Tibial artery (tissue), 4 donors: ENCODE measurements around the gene VPS13C.

Experiments used
- DNase-seq, 2 donors: peaks; one replicate each; pipeline ENCODE4 v3.0.0-alpha.2; 2019
- H3K27ac ChIP-seq, 2 donors: fragments of 200-600 bp; sonication (generic) in 1 of 2; 1 replicate in 1 of 2; 2 replicates in 1 of 2; pipeline ENCODE4 v1.5.1; 2018 to 2019; ENCODE audit warnings: mild to moderate bottlenecking in 1 of 2
- H3K27me3 ChIP-seq, 2 donors: fragments of 200-600 bp; sonication (generic) in 1 of 2; one replicate each; pipeline versions ENCODE4 v1.5.1 to v1.6.0; 2016 to 2019
- H3K36me3 ChIP-seq, 3 donors: fragments of 200-600 bp; sonication (generic) in 2 of 3; one replicate each; pipeline ENCODE4 v1.5.1; 2016 to 2019; ENCODE audit warnings: mild to moderate bottlenecking in 2 of 3
- H3K4me1 ChIP-seq, 4 donors: fragments of 200-600 bp; sonication (generic) in 2 of 4; 1 replicate in 3 of 4; 2 replicates in 1 of 4; pipeline ENCODE4 v1.5.1; 2016 to 2019
- H3K4me3 ChIP-seq, 2 donors: fragments of 200-600 bp; sonication (generic) in 1 of 2; 1 replicate in 1 of 2; 2 replicates in 1 of 2; pipeline ENCODE4 v1.5.1; 2018 to 2019; ENCODE audit warnings: mild to moderate bottlenecking in 2 of 2
- H3K9me3 ChIP-seq, 3 donors: fragments of 200-600 bp; sonication (generic) in 1 of 3; one replicate each; pipeline ENCODE4 v1.5.1; 2016 to 2019
- CTCF ChIP-seq, 2 experiments: fragments of 200-600 bp in 1 of 2; fragments of 450-650 bp in 1 of 2; IDR thresholded peaks; one replicate each; pipeline ENCODE4 v1.5.1; 2017 to 2019; ENCODE audit warnings: antibody characterized with exemption in 2 of 2, mild to moderate bottlenecking in 1 of 2, moderate library complexity in 1 of 2
- intact Hi-C: fragments of 100-400 bp; cut with DNase I; formaldehyde crosslinking; loops from one replicate; pipeline ENCODE4 v1.15.0; 2023; ENCODE audit warnings: low total_unique reads

VPS13C gene

GRCh38 chr15:61943992-61944391 lies 116.3 kb downstream of the VPS13C start:
- TF ChIP-seq CTCF (IDR thresholded peaks at IDR 0.05), result no peak
- Histone ChIP-seq H3K4me3 (no peak overlapping the region), H3K27me3 (no peaks in the 10 kb centered on the region), H3K27ac (no peak overlapping the region), H3K36me3 (peaks cover 53 to 58% (median 58%) of the 10 kb centered on the region in 3 donors), H3K4me1 (no peaks in the 10 kb centered on the region), H3K9me3 (no peaks in the 10 kb centered on the region)
- DNase-seq, result no peak
- intact Hi-C loops, result no loop called here

GRCh38 chr15:61938249-61938648 lies 122.0 kb downstream of the VPS13C start:
- Histone ChIP-seq H3K36me3 (peaks cover 23 to 30% (median 27%) of the 10 kb centered on the region in 3 donors), H3K9me3 (no peaks in the 10 kb centered on the region), H3K27me3 (no peaks in the 10 kb centered on the region), H3K27ac (no peak overlapping the region), H3K4me1 (no peaks in the 10 kb centered on the region), H3K4me3 (no peak overlapping the region)
- no peak for DNase-seq
- no peak for TF ChIP-seq CTCF (IDR thresholded peaks at IDR 0.05)
- intact Hi-C loops, result no loop called here

- H3K4me3 ChIP-seq, result no peak overlapping the region
- no peak for DNase-seq
- no peaks in the 10 kb centered on the region for H3K4me1 ChIP-seq
- no peak overlapping the region for H3K27ac ChIP-seq
- H3K36me3 ChIP-seq, result peaks cover 21 to 32% (median 32%) of the 10 kb centered on the region in 3 donors
- H3K9me3 ChIP-seq, result no peaks in the 10 kb centered on the region
- intact Hi-C loops, result no loop called here
- TF ChIP-seq CTCF (IDR thresholded peaks at IDR 0.05), result no peak
- H3K27me3 ChIP-seq, result no peaks in the 10 kb centered on the region
Measured at GRCh38 chr15:61936528-61937195, 123.6 kb downstream of the VPS13C start.

- Histone ChIP-seq H3K36me3 (peaks cover 20 to 31% (median 25%) of the 10 kb centered on the region in 3 donors), H3K4me3 (no peak overlapping the region), H3K27ac (no peak overlapping the region), H3K9me3 (no peaks in the 10 kb centered on the region), H3K4me1 (no peaks in the 10 kb centered on the region), H3K27me3 (no peaks in the 10 kb centered on the region)
- intact Hi-C loops, result no loop called here
- no peak for DNase-seq
- no peak for TF ChIP-seq CTCF (IDR thresholded peaks at IDR 0.05)
Measured at GRCh38 chr15:61935493-61935892, 124.8 kb downstream of the VPS13C start.

- no peak overlapping the region for H3K27ac ChIP-seq
- intact Hi-C loops, result no loop called here
- no peaks in the 10 kb centered on the region for H3K9me3 ChIP-seq
- H3K36me3 ChIP-seq, result peaks cover 29 to 47% (median 35%) of the 10 kb centered on the region in 3 donors
- no peaks in the 10 kb centered on the region for H3K27me3 ChIP-seq
- H3K4me1 ChIP-seq, result no peaks in the 10 kb centered on the region
- TF ChIP-seq CTCF (IDR thresholded peaks at IDR 0.05), result no peak
- no peak overlapping the region for H3K4me3 ChIP-seq
- DNase-seq, result no peak
Measured at GRCh38 chr15:61929452-61929851, 130.8 kb downstream of the VPS13C start.
